ENCODE results near the gene ARMS2.

DNA sequence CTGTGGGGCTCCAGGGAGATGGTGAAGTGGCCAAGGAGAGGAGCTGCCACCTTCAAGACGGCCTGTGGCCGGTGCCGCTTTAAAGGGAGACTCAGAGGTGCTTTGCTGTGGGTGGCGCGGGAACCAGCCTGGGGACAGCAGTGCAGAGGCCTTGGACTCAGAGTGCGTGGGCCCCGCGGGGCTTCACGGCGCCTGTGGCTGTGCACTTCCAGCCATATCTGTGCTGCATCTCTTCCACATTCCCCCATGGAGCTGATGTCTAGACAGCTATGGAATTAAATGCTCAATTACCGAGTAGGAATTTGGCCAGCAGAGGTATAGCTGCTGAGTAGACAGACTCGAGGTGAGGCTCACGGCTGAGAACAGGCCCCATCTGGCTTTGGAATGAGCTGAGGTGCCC, 48.6 kb downstream of the ARMS2 start:
- TF ChIP-seq, protein P1, sequence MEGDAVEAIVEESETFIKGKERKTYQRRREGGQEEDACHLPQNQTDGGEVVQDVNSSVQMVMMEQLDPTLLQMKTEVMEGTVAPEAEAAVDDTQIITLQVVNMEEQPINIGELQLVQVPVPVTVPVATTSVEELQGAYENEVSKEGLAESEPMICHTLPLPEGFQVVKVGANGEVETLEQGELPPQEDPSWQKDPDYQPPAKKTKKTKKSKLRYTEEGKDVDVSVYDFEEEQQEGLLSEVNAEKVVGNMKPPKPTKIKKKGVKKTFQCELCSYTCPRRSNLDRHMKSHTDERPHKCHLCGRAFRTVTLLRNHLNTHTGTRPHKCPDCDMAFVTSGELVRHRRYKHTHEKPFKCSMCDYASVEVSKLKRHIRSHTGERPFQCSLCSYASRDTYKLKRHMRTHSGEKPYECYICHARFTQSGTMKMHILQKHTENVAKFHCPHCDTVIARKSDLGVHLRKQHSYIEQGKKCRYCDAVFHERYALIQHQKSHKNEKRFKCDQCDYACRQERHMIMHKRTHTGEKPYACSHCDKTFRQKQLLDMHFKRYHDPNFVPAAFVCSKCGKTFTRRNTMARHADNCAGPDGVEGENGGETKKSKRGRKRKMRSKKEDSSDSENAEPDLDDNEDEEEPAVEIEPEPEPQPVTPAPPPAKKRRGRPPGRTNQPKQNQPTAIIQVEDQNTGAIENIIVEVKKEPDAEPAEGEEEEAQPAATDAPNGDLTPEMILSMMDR (IDR thresholded peaks at IDR 0.05): no peak
- no peak for TF ChIP-seq POLR2AphosphoS5 (IDR thresholded peaks at IDR 0.05)

Measured in stomach (tissue), 4 donors.